ENCODE measurements around the gene NPL.

Gene NPL

GRCh38 chr1:182877331-182877730 is 87.8 kb downstream of the NPL start:
- ATAC-seq (ENCODE audit: insufficient read depth, low read depth), result no peak
- Histone ChIP-seq H4K20me1 (ENCODE audit: insufficient read depth, low read length) (peaks cover 12% of the 10 kb centered on the region; the same call in 1 of the 2 replicates), H3K36me3 (ENCODE audit: insufficient read depth, low read length) (peaks cover 100% of the 10 kb centered on the region), H3K9ac (ENCODE audit: low read depth, low read length) (no peak overlapping the region), H3K27me3 (ENCODE audit: insufficient read depth, low read length, poor library complexity) (no peaks in the 10 kb centered on the region), H3K9me3 (ENCODE audit: insufficient read depth, low read length, severe bottlenecking) (no peaks in the 10 kb centered on the region), H2AFZ (ENCODE audit: low read depth, low read length) (no peak overlapping the region), H3K4me3 (ENCODE audit: low read depth in 1 of 2, low read length in 2 of 2) (no peak overlapping the region), H3K4me2 (ENCODE audit: insufficient read depth, low read length) (no peak overlapping the region), H3K27ac (ENCODE audit: low read length) (no peak overlapping the region), H3K4me1 (ENCODE audit: insufficient read depth, low read length) (no peaks in the 10 kb centered on the region), H3K79me2 (ENCODE audit: insufficient read depth, low read length) (peaks cover 3% of the 10 kb centered on the region; the same call in 1 of the 2 replicates)
- DNase-seq, result no peak
- TF ChIP-seq CTCF (IDR thresholded peaks at IDR 0.05; ENCODE audit: borderline replicate concordance, extremely low read depth, low read length, poor library complexity, severe bottlenecking) (no peak), EZH2 (IDR thresholded peaks at IDR 0.05; ENCODE audit: borderline replicate concordance, low read depth, low read length, severe bottlenecking) (no peak)

- TF ChIP-seq EZH2 (IDR thresholded peaks at IDR 0.05; ENCODE audit: borderline replicate concordance, low read depth, low read length, severe bottlenecking), result no peak
- no peak overlapping the region for H3K4me3 ChIP-seq (ENCODE audit: low read depth in 1 of 2, low read length in 2 of 2)
- H3K9ac ChIP-seq (ENCODE audit: low read depth, low read length), result no peak overlapping the region
- ATAC-seq (ENCODE audit: insufficient read depth, low read depth) (no peak), DNase-seq (no peak)
- no peak overlapping the region for H3K4me2 ChIP-seq (ENCODE audit: insufficient read depth, low read length)
- H4K20me1 ChIP-seq (ENCODE audit: insufficient read depth, low read length), result peaks cover 13% of the 10 kb centered on the region; the same call in 1 of the 2 replicates
- H2AFZ ChIP-seq (ENCODE audit: low read depth, low read length), result no peak overlapping the region
- no peaks in the 10 kb centered on the region for H3K27me3 ChIP-seq (ENCODE audit: insufficient read depth, low read length, poor library complexity)
- no peaks in the 10 kb centered on the region for H3K9me3 ChIP-seq (ENCODE audit: insufficient read depth, low read length, severe bottlenecking)
- H3K27ac ChIP-seq (ENCODE audit: low read length), result no peak overlapping the region
- peaks cover 99% of the 10 kb centered on the region for H3K36me3 ChIP-seq (ENCODE audit: insufficient read depth, low read length)
- peaks cover 3% of the 10 kb centered on the region; the same call in 1 of the 2 replicates for H3K79me2 ChIP-seq (ENCODE audit: insufficient read depth, low read length)
- H3K4me1 ChIP-seq (ENCODE audit: insufficient read depth, low read length), result no peaks in the 10 kb centered on the region
Observed at GRCh38 chr1:182877842-182878241, 88.3 kb downstream of the NPL start.
